ENCODE measurements around the gene KIAA0513. TPM values are rescaled to one million over a fixed set of nuclear protein-coding genes. Genes with fewer than 3 reads are reported as not detected.
"Not testable (repeated sequence)": the region's sequence is repeated elsewhere in the genome, so short reads cannot be mapped to it uniquely, and the experiment has no call there.

KIAA0513 gene
- total RNA-seq, 1 donor from 2014 or later: 16.3 TPM

DNA sequence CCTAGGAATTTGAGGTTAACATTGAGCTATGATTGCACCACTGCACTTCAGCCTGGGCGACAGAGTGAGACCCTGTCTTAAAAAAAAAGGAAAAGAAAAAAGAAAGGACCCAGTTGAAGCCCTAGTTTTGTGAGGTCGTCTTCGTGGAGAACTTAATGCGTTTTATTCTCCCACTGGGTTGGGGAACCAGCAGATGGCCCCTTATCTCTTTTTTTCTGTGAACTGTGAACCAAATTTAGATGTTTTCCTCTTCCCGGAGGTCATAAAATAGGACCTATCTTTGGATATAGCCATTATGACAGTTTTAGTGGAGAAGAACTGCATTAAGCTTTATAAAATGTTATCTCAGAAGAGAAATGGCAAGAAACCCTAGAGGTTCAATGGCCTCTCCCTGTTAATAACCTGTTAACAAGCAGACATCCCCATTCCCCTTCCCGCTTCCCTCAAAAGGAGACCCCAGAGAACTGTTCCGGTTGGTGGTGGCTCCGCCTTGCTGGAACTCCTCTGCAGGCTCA is 23.5 kb downstream of the KIAA0513 start:
- TF ChIP-seq, protein P1, sequence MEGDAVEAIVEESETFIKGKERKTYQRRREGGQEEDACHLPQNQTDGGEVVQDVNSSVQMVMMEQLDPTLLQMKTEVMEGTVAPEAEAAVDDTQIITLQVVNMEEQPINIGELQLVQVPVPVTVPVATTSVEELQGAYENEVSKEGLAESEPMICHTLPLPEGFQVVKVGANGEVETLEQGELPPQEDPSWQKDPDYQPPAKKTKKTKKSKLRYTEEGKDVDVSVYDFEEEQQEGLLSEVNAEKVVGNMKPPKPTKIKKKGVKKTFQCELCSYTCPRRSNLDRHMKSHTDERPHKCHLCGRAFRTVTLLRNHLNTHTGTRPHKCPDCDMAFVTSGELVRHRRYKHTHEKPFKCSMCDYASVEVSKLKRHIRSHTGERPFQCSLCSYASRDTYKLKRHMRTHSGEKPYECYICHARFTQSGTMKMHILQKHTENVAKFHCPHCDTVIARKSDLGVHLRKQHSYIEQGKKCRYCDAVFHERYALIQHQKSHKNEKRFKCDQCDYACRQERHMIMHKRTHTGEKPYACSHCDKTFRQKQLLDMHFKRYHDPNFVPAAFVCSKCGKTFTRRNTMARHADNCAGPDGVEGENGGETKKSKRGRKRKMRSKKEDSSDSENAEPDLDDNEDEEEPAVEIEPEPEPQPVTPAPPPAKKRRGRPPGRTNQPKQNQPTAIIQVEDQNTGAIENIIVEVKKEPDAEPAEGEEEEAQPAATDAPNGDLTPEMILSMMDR (IDR thresholded peaks at IDR 0.05; ENCODE audit: unreplicated experiment): no peak
- H3K36me3 Mint-ChIP-seq (ENCODE audit: insufficient read depth): peaks cover 1% of the 10 kb centered on the region
- H3K27me3 Mint-ChIP-seq: no peaks in the 10 kb centered on the region
- no peak overlapping the region for H3K4me3 Mint-ChIP-seq (ENCODE audit: low read depth)
- no peak for DNase-seq (ENCODE audit: low spot score, unreplicated experiment)
- H3K27ac Mint-ChIP-seq: no peak overlapping the region
- no peaks in the 10 kb centered on the region for H3K9me3 Mint-ChIP-seq (ENCODE audit: low read depth)
- H3K4me1 Mint-ChIP-seq (ENCODE audit: low read depth): peaks cover 23% of the 10 kb centered on the region

- Mint-ChIP-seq H3K4me1 (ENCODE audit: low read depth) (peaks cover 26% of the 10 kb centered on the region), H3K36me3 (ENCODE audit: insufficient read depth) (peaks cover 1% of the 10 kb centered on the region), H3K27ac (no peak overlapping the region), H3K4me3 (ENCODE audit: low read depth) (no peak overlapping the region), H3K9me3 (ENCODE audit: low read depth) (no peaks in the 10 kb centered on the region), H3K27me3 (no peaks in the 10 kb centered on the region)
- TF ChIP-seq, protein P1 (IDR thresholded peaks at IDR 0.05; ENCODE audit: unreplicated experiment): no peak
- no peak for DNase-seq (ENCODE audit: low spot score, unreplicated experiment)
Observed at GRCh38 chr16:85051683-85052082, 24.1 kb downstream of the KIAA0513 start.

GRCh38 chr16:85052536-85052935 is 24.9 kb downstream of the KIAA0513 start:
- TF ChIP-seq, protein P1 (IDR thresholded peaks at IDR 0.05; ENCODE audit: unreplicated experiment): no peak
- no peaks in the 10 kb centered on the region for H3K27me3 Mint-ChIP-seq
- no peaks in the 10 kb centered on the region for H3K9me3 Mint-ChIP-seq (ENCODE audit: low read depth)
- H3K4me1 Mint-ChIP-seq (ENCODE audit: low read depth): peaks cover 25% of the 10 kb centered on the region
- H3K4me3 Mint-ChIP-seq (ENCODE audit: low read depth): no peak overlapping the region
- no peak overlapping the region for H3K27ac Mint-ChIP-seq
- DNase-seq (ENCODE audit: low spot score, unreplicated experiment): no peak
- peaks cover 1% of the 10 kb centered on the region for H3K36me3 Mint-ChIP-seq (ENCODE audit: insufficient read depth)

GRCh38 chr16:85054321-85054720 is 26.7 kb downstream of the KIAA0513 start:
- DNase-seq (ENCODE audit: low spot score, unreplicated experiment); H3K9me3 Mint-ChIP-seq (ENCODE audit: low read depth); H3K27ac Mint-ChIP-seq; H3K36me3 Mint-ChIP-seq (ENCODE audit: insufficient read depth); H3K4me3 Mint-ChIP-seq (ENCODE audit: low read depth); H3K27me3 Mint-ChIP-seq: not testable (repeated sequence)
- H3K4me1 Mint-ChIP-seq (ENCODE audit: low read depth): peaks cover 21% of the 10 kb centered on the region

DNA sequence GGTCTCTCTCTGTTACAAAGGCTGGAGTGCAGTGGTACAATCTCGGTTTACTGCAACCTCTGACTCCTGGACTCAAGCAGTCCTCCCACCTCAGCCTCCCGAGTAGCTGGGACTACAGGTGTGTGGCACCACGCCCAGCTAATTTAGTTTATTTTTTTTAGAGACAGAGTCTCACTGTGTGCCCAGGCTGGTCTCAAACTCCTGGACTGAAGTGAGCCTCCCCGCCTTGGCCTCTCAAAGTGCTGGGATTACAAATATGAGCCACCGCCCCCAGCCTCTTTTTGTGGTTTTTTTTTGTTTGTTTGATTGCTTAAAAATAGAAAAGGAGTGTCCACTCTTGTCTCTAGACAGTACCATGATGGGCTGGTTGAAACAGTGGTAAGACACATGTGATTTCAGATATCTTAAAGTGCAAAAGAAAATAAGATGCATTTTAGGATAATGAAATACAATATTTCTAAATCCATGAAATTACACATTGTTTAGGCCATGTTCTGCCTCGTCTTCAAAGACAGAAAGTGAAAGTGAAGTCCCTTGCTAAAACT is 27.4 kb downstream of the KIAA0513 start:
- no peak for DNase-seq (ENCODE audit: low spot score, unreplicated experiment)
- Mint-ChIP-seq H3K4me1 (ENCODE audit: low read depth) (peaks cover 21% of the 10 kb centered on the region), H3K4me3 (ENCODE audit: low read depth) (no peak overlapping the region), H3K27me3 (no peaks in the 10 kb centered on the region), H3K9me3 (ENCODE audit: low read depth) (no peaks in the 10 kb centered on the region), H3K36me3 (ENCODE audit: insufficient read depth) (no peaks in the 10 kb centered on the region), H3K27ac (no peak overlapping the region)
- TF ChIP-seq, protein P1 (IDR thresholded peaks at IDR 0.05; ENCODE audit: unreplicated experiment): no peak

All from progenitor cell of endocrine pancreas (in vitro differentiated cells).